Measurements from ENCODE around the gene SLC6A17. TPM values are rescaled to one million over a fixed set of nuclear protein-coding genes. Genes with fewer than 3 reads are reported as not detected.

Gene SLC6A17
- total RNA-seq, 1 donor from 2014 or later = 46.1 TPM

GRCh38 chr1:110242062-110242461 lies 91.8 kb downstream of the SLC6A17 start:
- no peak overlapping the region for H3K27ac Mint-ChIP-seq (ENCODE audit: unreplicated experiment)
- no peak for DNase-seq (ENCODE audit: low spot score)
- no peak overlapping the region for H3K4me3 Mint-ChIP-seq (ENCODE audit: unreplicated experiment)
- H3K4me1 Mint-ChIP-seq (ENCODE audit: unreplicated experiment) = peaks cover 31% of the 10 kb centered on the region
- H3K27me3 Mint-ChIP-seq (ENCODE audit: unreplicated experiment) = peaks cover 18% of the 10 kb centered on the region
- TF ChIP-seq CTCF (IDR thresholded peaks at IDR 0.05; ENCODE audit: unreplicated experiment) = no peak
- peaks cover 32% of the 10 kb centered on the region for H3K36me3 Mint-ChIP-seq (ENCODE audit: low read depth, unreplicated experiment)
- H3K9me3 Mint-ChIP-seq (ENCODE audit: unreplicated experiment) = no peaks in the 10 kb centered on the region

- peaks cover 32% of the 10 kb centered on the region for H3K36me3 Mint-ChIP-seq (ENCODE audit: low read depth, unreplicated experiment)
- no peak for TF ChIP-seq CTCF (IDR thresholded peaks at IDR 0.05; ENCODE audit: unreplicated experiment)
- H3K27me3 Mint-ChIP-seq (ENCODE audit: unreplicated experiment) = peaks cover 18% of the 10 kb centered on the region
- no peak for DNase-seq (ENCODE audit: low spot score)
- H3K9me3 Mint-ChIP-seq (ENCODE audit: unreplicated experiment) = no peaks in the 10 kb centered on the region
- no peak overlapping the region for H3K4me3 Mint-ChIP-seq (ENCODE audit: unreplicated experiment)
- H3K4me1 Mint-ChIP-seq (ENCODE audit: unreplicated experiment) = peaks cover 31% of the 10 kb centered on the region
- no peak overlapping the region for H3K27ac Mint-ChIP-seq (ENCODE audit: unreplicated experiment)
Observed at GRCh38 chr1:110242731-110243130, 92.4 kb downstream of the SLC6A17 start.

- Mint-ChIP-seq H3K36me3 (ENCODE audit: low read depth, unreplicated experiment) (peaks cover 32% of the 10 kb centered on the region), H3K9me3 (ENCODE audit: unreplicated experiment) (no peaks in the 10 kb centered on the region), H3K4me1 (ENCODE audit: unreplicated experiment) (peaks cover 31% of the 10 kb centered on the region), H3K4me3 (ENCODE audit: unreplicated experiment) (no peak overlapping the region), H3K27ac (ENCODE audit: unreplicated experiment) (no peak overlapping the region), H3K27me3 (ENCODE audit: unreplicated experiment) (peaks cover 18% of the 10 kb centered on the region)
- no peak for TF ChIP-seq CTCF (IDR thresholded peaks at IDR 0.05; ENCODE audit: unreplicated experiment)
- no peak for DNase-seq (ENCODE audit: low spot score)
Observed at GRCh38 chr1:110243146-110243545, 92.9 kb downstream of the SLC6A17 start.

- no peak for TF ChIP-seq CTCF (IDR thresholded peaks at IDR 0.05; ENCODE audit: unreplicated experiment)
- peaks cover 28% of the 10 kb centered on the region for H3K4me1 Mint-ChIP-seq (ENCODE audit: unreplicated experiment)
- no peak for DNase-seq (ENCODE audit: low spot score)
- H3K9me3 Mint-ChIP-seq (ENCODE audit: unreplicated experiment) = no peaks in the 10 kb centered on the region
- H3K27ac Mint-ChIP-seq (ENCODE audit: unreplicated experiment) = no peak overlapping the region
- H3K36me3 Mint-ChIP-seq (ENCODE audit: low read depth, unreplicated experiment) = peaks cover 28% of the 10 kb centered on the region
- H3K27me3 Mint-ChIP-seq (ENCODE audit: unreplicated experiment) = peaks cover 18% of the 10 kb centered on the region
- no peak overlapping the region for H3K4me3 Mint-ChIP-seq (ENCODE audit: unreplicated experiment)
Observed at GRCh38 chr1:110243574-110243973, 93.3 kb downstream of the SLC6A17 start.

GRCh38 chr1:110245876-110246620 lies 95.8 kb downstream of the SLC6A17 start:
- H3K4me1 Mint-ChIP-seq (ENCODE audit: unreplicated experiment) = peaks cover 9% of the 10 kb centered on the region

More at GRCh38 chr1:110245876-110246620, 95.8 kb downstream of the SLC6A17 start:
- TF ChIP-seq CTCF (IDR thresholded peaks at IDR 0.05; ENCODE audit: unreplicated experiment) = no peak
- no peaks in the 10 kb centered on the region for H3K9me3 Mint-ChIP-seq (ENCODE audit: unreplicated experiment)
- H3K27ac Mint-ChIP-seq (ENCODE audit: unreplicated experiment) = no peak overlapping the region
- H3K36me3 Mint-ChIP-seq (ENCODE audit: low read depth, unreplicated experiment) = peaks cover 19% of the 10 kb centered on the region
- H3K27me3 Mint-ChIP-seq (ENCODE audit: unreplicated experiment) = peaks cover 14% of the 10 kb centered on the region
- no peak for DNase-seq (ENCODE audit: low spot score)
- no peak overlapping the region for H3K4me3 Mint-ChIP-seq (ENCODE audit: unreplicated experiment)

All from endothelial cell (in vitro differentiated cells).